Psoas muscle (tissue), 8 donors: ENCODE results near the gene SFTPB. TPM values are rescaled to one million over a fixed set of nuclear protein-coding genes. Genes with fewer than 3 reads are reported as not detected.
A peak's percentile ranks its signal among the peaks of the same experiment; 100 is the strongest.

Source experiments
- ATAC-seq, 4 donors: fragments of 200-7000 bp; cut with Tn5 transposase; one replicate each; pipeline ENCODE4 v1.9.1; 2020; ENCODE audit warnings: moderate library complexity in 3 of 4, mild to moderate bottlenecking in 2 of 4
- DNase-seq, 2 donors: peaks; one replicate each; pipeline ENCODE4 v3.0.0-alpha.2; 2020
- H3K27ac ChIP-seq: fragments of 200-600 bp; one replicate; pipeline ENCODE4 v1.8.0; 2022
- H3K27me3 ChIP-seq, 3 donors: fragments of 200-600 bp in 1 of 3; one replicate each; pipeline versions ENCODE4 v1.6.1 to v1.8.0; 2013 to 2022; ENCODE audit warnings: low read length in 2 of 3, mild to moderate bottlenecking in 2 of 3, moderate library complexity in 1 of 3; ENCODE audit not compliant: insufficient read depth in 3 of 3
- H3K36me3 ChIP-seq, 2 donors: fragments of 200-600 bp in 1 of 2; one replicate each; pipeline versions ENCODE4 v1.6.1 to v1.8.0; 2013 to 2022; ENCODE audit warnings: low read depth in 1 of 2, mild to moderate bottlenecking in 1 of 2, moderate library complexity in 1 of 2; ENCODE audit not compliant: insufficient read depth in 1 of 2
- H3K4me1 ChIP-seq: fragments of 200-600 bp; one replicate; pipeline ENCODE4 v1.8.0; 2022
- H3K4me3 ChIP-seq: fragments of 200-600 bp; one replicate; pipeline ENCODE4 v1.8.0; 2022; ENCODE audit warnings: mild to moderate bottlenecking
- H3K9me3 ChIP-seq: fragments of 200-600 bp; one replicate; pipeline ENCODE4 v1.8.0; 2022
- CTCF ChIP-seq: fragments of 200-600 bp; IDR thresholded peaks from one replicate; pipeline ENCODE4 v1.8.0; 2022; ENCODE audit warnings: antibody characterized with exemption
- WGBS, 3 donors: extraction: QIAGEN DNeasy Blood & Tissue Kit; methylation state at CpG; one replicate each; pipeline versions ENCODE4 v1.1.6 to v1.1.7; 2013; 5-methylcytosine and 5-hydroxymethylcytosine counted together
- intact Hi-C, 2 donors: fragments of 100-400 bp; cut with DNase I; formaldehyde crosslinking; loops; one replicate each; pipeline versions ENCODE4 v1.11.0 to v1.14.2; 2022
- polyA plus RNA-seq, 3 donors: library from polyadenylated mRNA; stranded (reverse); fragments of 200-250 nt; gene quantifications; one replicate each; pipeline ENCODE4 v1.2.3, GENCODE V29; 2013
- total RNA-seq, 4 donors: library from RNA; stranded (reverse); fragmentation: NEBNext Ultra II Directional in 2 of 4; extraction: Animal tissue kit (Norgen Biotek cat#: 25700) in 2 of 4; gene quantifications; one replicate each; pipeline versions ENCODE4 v1.2.1 to v1.2.4, GENCODE V29; 2021 to 2023
- donor health status: healthy with polysubstance abuse.
- donor health status: DM: no; HTN: no; CAD: no; lungs with moderate emphysema.
- donor health status: Bipolar disorder and iron deficiency.
- donor health status: healthy.
- donor health status: DM: yes; HTN: yes; CAD: no.
- donor health status: DM: no; HTN: no; CAD: no.
- donor health status: DM: no; HTN: no; CAD: no.
- donor health status: DM: yes; HTN: yes; CAD: no.

Gene SFTPB
- total and polyA plus RNA-seq, 7 donors = 0.04 to 1.5 (median 0.98) TPM

- DNase-seq = no peak
- whole genome bisulfite sequencing, 3 donors = 80 to 83% (median 83%) methylated on average over 3 of the region's 3 CpGs
- no peaks in the 10 kb centered on the region for H3K27me3 ChIP-seq
- TF ChIP-seq CTCF = no peak
- intact Hi-C loops = no loop called here
- H3K27ac ChIP-seq = no peak overlapping the region
- H3K36me3 ChIP-seq = peaks cover 0 to 46% of the 10 kb centered on the region in 2 donors
- no peaks in the 10 kb centered on the region for H3K9me3 ChIP-seq
- ATAC-seq = peak in 1 of 4 donors; percentile 13
- H3K4me1 ChIP-seq = no peaks in the 10 kb centered on the region
- no peak overlapping the region for H3K4me3 ChIP-seq
These were observed 11.5 kb downstream of the SFTPB start for GRCh38 chr2:85656468-85656867.

- Histone ChIP-seq H3K4me1 (no peaks in the 10 kb centered on the region), H3K4me3 (no peak overlapping the region), H3K9me3 (no peaks in the 10 kb centered on the region), H3K36me3 (peaks cover 0 to 51% of the 10 kb centered on the region in 2 donors), H3K27ac (no peak overlapping the region), H3K27me3 (no peaks in the 10 kb centered on the region)
- DNase-seq = no peak
- peak in 1 of 4 donors; percentile 25 for ATAC-seq
- intact Hi-C loops = no loop called here
- no peak for TF ChIP-seq CTCF
- WGBS, 3 donors = 78 to 83% (median 79%) methylated on average over 7 of the region's 7 CpGs
These were observed 12.0 kb downstream of the SFTPB start for GRCh38 chr2:85655961-85656417.

GRCh38 chr2:85653996-85654395 lies 14.0 kb downstream of the SFTPB start:
- Histone ChIP-seq H3K27ac (no peak overlapping the region), H3K4me3 (no peak overlapping the region), H3K4me1 (no peaks in the 10 kb centered on the region), H3K9me3 (no peaks in the 10 kb centered on the region), H3K36me3 (peaks cover 6 to 68% of the 10 kb centered on the region in 2 donors), H3K27me3 (no peaks in the 10 kb centered on the region)
- ATAC-seq (no peak), DNase-seq (no peak)
- intact Hi-C loops = no loop called here
- no peak for TF ChIP-seq CTCF
- 88 to 90% (median 89%) methylated on average over 3 of the region's 3 CpGs for WGBS, 3 donors

GRCh38 chr2:85652056-85652455 lies 15.9 kb downstream of the SFTPB start:
- DNase-seq = no peak
- 95 to 100% (median 96%) methylated on average over 2 of the region's 2 CpGs for WGBS, 3 donors
- Histone ChIP-seq H3K36me3 (peaks cover 9 to 86% of the 10 kb centered on the region in 2 donors), H3K27ac (no peak overlapping the region), H3K9me3 (no peaks in the 10 kb centered on the region), H3K4me1 (no peaks in the 10 kb centered on the region), H3K27me3 (no peaks in the 10 kb centered on the region), H3K4me3 (no peak overlapping the region)
- ATAC-seq = no peak
- TF ChIP-seq CTCF = no peak
- intact Hi-C loops = no loop called here

GRCh38 chr2:85651097-85651496 lies 16.9 kb downstream of the SFTPB start:
- Histone ChIP-seq H3K27me3 (no peaks in the 10 kb centered on the region), H3K27ac (no peak overlapping the region), H3K4me3 (no peak overlapping the region), H3K4me1 (no peaks in the 10 kb centered on the region), H3K36me3 (peaks cover 9 to 86% of the 10 kb centered on the region in 2 donors), H3K9me3 (no peaks in the 10 kb centered on the region)
- WGBS, 3 donors = 76 to 87% (median 84%) methylated on average over 3 of the region's 3 CpGs
- no peak for TF ChIP-seq CTCF
- no peak for DNase-seq
- ATAC-seq = no peak
- intact Hi-C loops = no loop called here
